Measurements from ENCODE around the gene POLR1A.

Gene POLR1A

DNA sequence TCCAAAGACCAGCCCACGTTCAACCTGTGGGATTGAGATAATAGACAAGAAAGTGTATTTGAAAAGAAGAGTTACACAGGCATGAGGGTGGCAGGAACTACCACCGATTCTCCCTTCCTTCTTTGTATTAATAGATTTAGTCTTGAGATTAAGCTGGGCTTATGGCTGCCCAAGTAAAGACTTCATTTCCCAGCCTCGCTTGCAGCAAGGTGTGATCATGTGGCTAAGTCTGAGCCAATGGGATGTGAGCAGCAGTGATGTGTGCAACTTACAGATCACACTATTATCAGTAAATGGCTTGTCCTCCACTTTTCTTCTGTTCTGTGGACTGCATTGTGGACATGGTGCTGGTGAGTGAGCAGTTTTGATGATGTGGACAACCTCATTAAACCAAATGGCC lies 101.7 kb downstream of the POLR1A start:
- DNase-seq (ENCODE audit: low read depth) = no peak
- H3K4me3 ChIP-seq (ENCODE audit: control insufficient read depth, low read depth, low read length) = no peak overlapping the region
- TF ChIP-seq, protein P1, sequence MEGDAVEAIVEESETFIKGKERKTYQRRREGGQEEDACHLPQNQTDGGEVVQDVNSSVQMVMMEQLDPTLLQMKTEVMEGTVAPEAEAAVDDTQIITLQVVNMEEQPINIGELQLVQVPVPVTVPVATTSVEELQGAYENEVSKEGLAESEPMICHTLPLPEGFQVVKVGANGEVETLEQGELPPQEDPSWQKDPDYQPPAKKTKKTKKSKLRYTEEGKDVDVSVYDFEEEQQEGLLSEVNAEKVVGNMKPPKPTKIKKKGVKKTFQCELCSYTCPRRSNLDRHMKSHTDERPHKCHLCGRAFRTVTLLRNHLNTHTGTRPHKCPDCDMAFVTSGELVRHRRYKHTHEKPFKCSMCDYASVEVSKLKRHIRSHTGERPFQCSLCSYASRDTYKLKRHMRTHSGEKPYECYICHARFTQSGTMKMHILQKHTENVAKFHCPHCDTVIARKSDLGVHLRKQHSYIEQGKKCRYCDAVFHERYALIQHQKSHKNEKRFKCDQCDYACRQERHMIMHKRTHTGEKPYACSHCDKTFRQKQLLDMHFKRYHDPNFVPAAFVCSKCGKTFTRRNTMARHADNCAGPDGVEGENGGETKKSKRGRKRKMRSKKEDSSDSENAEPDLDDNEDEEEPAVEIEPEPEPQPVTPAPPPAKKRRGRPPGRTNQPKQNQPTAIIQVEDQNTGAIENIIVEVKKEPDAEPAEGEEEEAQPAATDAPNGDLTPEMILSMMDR (IDR thresholded peaks at IDR 0.05; ENCODE audit: control insufficient read depth, insufficient read depth, low read depth, low read length, missing control alignments) = no peak

DNA sequence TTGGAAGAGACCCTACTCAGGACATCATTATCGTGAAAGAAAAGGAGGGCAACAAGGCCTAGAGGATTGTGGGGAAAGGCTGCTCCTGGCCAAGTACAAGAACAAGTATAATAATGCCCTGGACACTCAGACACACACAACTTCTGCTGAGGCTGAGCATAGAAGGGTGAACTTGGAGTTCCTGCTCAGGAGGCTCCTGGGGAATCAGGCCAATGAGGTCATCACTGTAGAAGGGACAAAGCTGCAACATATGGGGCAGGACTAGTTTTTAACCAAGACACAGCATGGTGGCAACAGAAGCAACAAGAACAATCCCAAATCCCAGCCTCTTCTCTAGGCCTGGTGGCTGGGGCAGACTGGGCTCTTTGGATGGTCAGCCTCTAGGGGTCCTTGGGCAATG lies 102.6 kb downstream of the POLR1A start:
- no peak for DNase-seq (ENCODE audit: low read depth)
- H3K4me3 ChIP-seq (ENCODE audit: control insufficient read depth, low read depth, low read length) = no peak overlapping the region
- TF ChIP-seq, protein P1 (IDR thresholded peaks at IDR 0.05; ENCODE audit: control insufficient read depth, insufficient read depth, low read depth, low read length, missing control alignments) = no peak

DNA sequence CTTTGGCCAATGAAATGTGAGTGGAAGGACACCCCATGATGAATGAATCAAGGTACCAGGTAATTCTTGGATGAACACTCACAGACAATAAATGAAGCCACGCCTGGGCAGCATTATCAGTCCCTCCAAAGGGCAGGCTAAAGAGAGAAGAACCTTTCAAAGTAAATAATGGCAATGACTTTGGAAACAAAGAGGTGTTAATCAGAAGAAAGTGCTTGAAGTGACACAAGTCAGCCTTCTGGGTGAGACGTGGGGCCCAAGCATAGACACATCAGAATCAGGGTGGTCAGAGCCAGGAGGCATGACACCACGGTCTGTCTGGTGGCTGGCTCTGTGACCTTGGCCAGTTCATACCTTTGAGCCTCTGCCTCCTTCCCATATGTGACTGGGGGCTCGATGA lies 103.3 kb downstream of the POLR1A start:
- TF ChIP-seq, protein P1 (IDR thresholded peaks at IDR 0.05; ENCODE audit: control insufficient read depth, insufficient read depth, low read depth, low read length, missing control alignments) = no peak
- H3K4me3 ChIP-seq (ENCODE audit: control insufficient read depth, low read depth, low read length) = no peak overlapping the region
- no peak for DNase-seq (ENCODE audit: low read depth)

DNA sequence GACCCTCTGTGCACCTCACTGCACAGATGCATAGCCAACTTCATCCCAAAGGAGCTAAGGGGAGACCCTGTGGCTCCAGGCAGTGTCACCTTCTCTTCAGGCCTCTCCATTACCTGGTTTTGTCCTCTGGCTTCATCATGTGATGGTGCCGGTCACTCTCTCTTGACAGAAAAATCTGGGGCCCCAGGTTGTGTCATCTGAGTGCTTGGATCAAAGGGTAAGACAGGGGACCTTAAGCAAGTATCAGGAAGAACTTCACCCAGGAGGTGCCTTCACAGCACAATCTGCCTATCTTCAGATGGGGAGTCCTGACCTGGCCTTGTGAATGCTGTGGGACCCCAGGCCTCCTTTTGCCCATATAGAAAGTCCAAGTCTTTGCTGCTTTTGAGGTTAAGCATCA lies 104.4 kb downstream of the POLR1A start:
- no peak for DNase-seq (ENCODE audit: low read depth)
- TF ChIP-seq, protein P1 (IDR thresholded peaks at IDR 0.05; ENCODE audit: control insufficient read depth, insufficient read depth, low read depth, low read length, missing control alignments) = no peak
- no peak overlapping the region for H3K4me3 ChIP-seq (ENCODE audit: control insufficient read depth, low read depth, low read length)

DNA sequence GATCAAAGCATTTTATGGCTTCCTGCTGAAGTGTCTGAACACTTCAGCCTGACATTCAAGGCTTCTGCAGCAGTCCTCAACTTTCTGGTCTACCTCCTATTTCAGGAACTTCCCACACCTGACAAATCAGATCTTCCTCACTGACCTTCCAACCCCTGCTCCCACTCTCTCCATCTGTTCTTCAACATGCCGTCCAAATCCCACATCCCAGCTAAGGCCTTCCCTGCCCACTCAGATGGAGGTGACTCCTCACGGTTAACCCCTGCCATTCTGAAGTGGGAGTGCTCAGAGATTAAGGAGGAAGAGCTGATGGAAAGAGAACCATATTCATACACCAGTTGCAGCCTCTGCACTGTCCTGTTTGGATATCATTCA lies 104.8 kb downstream of the POLR1A start:
- no peak overlapping the region for H3K4me3 ChIP-seq (ENCODE audit: control insufficient read depth, low read depth, low read length)
- no peak for DNase-seq (ENCODE audit: low read depth)
- TF ChIP-seq, protein P1 (IDR thresholded peaks at IDR 0.05; ENCODE audit: control insufficient read depth, insufficient read depth, low read depth, low read length, missing control alignments) = no peak

DNA sequence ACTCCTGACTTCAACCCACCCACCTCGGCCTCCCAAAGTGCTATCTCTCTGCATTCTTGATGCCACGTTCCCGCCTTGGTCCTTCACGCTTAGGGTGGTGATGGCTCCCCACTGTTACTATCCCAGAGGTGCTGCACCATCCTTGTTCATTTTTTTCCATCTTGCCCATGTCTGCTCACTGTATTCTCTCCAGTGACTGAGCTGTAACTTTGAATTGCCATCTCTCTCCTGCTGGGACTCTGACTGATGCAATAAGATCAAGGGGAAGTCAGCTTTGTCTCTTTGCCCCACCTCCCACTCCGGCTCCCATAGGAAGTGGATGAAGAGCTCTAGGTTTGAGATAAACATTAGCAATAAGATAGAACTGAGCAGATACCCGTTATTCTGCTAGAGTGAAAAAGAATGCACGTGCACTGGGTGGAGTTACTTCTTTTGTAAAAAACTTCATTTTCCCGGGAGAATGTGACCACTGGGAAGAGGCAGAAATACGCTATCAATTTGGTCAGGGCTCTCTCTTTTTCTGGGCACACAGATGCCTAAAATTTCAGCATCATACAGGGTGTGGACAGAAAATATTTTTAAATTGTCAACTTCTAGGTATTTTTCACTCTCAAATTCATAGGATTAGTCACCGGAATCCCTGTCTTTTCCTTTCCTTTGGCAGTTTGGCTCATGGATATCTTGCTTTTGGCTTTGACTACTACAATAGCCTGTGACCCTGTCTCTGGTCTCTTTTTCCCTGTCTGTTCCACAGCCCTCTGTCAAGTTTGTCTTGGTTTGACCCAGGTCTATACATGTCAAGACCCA lies 105.4 kb downstream of the POLR1A start:
- no peak for DNase-seq (ENCODE audit: low read depth)
- no peak overlapping the region for H3K4me3 ChIP-seq (ENCODE audit: control insufficient read depth, low read depth, low read length)
- TF ChIP-seq, protein P1 (IDR thresholded peaks at IDR 0.05; ENCODE audit: control insufficient read depth, insufficient read depth, low read depth, low read length, missing control alignments) = no peak

Measured in AG09309 (cell line).